ENCODE data around the gene PPP2R5C. TPM values are rescaled to one million over a fixed set of nuclear protein-coding genes. Genes with fewer than 3 reads are reported as not detected.

PPP2R5C gene
- total and polyA plus RNA-seq, 8 donors: 103 to 176 (median 112) TPM

GRCh38 chr14:101781240-101782061, 19.9 kb downstream of the PPP2R5C start:
- H3K36me3 ChIP-seq: no peaks in the 10 kb centered on the region
- H3K27me3 ChIP-seq: peaks cover 0 to 32% of the 10 kb centered on the region in 2 donors
- intact Hi-C loops (cut with DNase I): no loop called here
- ATAC-seq (peak; percentile 63), DNase-seq (peak in 1 of 4 donors; percentile 83)
- peak overlapping the region; percentile 23 to 43 for H3K4me3 ChIP-seq
- no peak for TF ChIP-seq CTCF (IDR thresholded peaks at IDR 0.05)
- peaks cover 4 to 17% of the 10 kb centered on the region in 2 donors for H3K4me1 ChIP-seq
- H3K9me3 ChIP-seq: no peaks in the 10 kb centered on the region
- H3K27ac ChIP-seq: no peak overlapping the region

DNA sequence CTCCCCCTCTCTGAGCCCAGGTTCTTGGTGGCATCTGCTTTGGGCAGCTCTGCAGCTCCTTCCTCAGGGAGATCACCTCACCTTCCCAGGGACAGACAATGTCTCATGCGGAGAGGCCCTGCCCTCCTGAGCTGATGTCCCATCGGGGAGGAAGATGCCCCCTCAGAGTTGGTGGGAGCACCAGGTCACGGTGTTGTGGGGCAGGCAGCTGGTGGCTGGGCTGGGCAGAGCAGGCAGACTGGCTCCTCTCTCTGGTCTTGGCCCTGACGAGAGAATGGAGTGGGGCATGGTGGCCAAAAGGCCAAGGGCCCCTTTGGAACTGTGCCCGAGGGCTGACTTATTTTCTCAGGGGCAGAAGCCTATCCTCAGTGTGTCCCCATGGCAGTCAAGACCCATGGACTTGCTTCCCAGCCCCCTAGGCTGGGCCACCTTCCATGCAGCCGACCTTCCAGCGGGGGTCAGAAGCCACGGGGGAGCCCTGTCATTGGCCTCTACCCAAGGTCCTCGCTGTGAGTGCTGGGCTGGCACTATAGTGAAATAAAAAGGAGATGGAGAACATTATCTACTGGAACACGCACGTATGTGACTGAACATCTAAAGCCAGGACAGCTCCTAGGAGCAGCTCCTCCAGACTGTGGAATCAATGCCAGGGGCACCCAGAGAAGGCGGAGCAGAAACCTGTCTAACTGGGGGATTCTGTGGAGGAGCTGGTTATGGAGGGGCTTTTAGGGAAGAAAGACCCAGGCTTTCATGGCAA, 21.9 kb downstream of the PPP2R5C start:
- DNase-seq (no peak), ATAC-seq (no peak)
- Histone ChIP-seq H3K27ac (no peak overlapping the region), H3K27me3 (peaks cover 0 to 32% of the 10 kb centered on the region in 2 donors), H3K4me3 (no peak overlapping the region), H3K36me3 (no peaks in the 10 kb centered on the region), H3K4me1 (peaks cover 4 to 17% of the 10 kb centered on the region in 2 donors), H3K9me3 (no peaks in the 10 kb centered on the region)
- intact Hi-C loops (cut with DNase I): no loop called here
- no peak for TF ChIP-seq CTCF (IDR thresholded peaks at IDR 0.05)

DNA sequence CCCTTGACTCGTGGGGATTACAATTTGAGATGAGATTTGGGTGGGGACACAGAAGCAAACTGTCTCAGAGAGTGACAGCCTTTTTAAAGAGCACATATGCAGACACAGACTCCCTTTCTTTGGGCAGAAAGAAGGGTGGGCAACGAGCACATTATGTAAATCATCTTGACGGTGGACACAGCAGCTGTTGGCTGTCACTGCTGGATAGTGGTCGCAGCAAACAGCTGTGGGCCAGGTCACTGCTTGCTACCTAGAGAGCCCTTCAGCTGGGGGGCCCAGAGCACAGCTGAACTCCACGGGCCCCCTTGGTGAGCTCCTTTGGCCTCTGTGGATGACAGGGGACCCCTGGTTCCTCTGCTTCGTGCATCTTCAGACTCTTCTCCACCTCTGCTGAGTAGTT, 23.1 kb downstream of the PPP2R5C start:
- no peak overlapping the region for H3K27ac ChIP-seq
- H3K27me3 ChIP-seq: peaks cover 0 to 21% of the 10 kb centered on the region in 2 donors
- H3K9me3 ChIP-seq: no peaks in the 10 kb centered on the region
- no peak for DNase-seq
- peaks cover 4 to 22% of the 10 kb centered on the region in 2 donors for H3K4me1 ChIP-seq
- no peak for ATAC-seq
- no peak for TF ChIP-seq CTCF (IDR thresholded peaks at IDR 0.05)
- no peaks in the 10 kb centered on the region for H3K36me3 ChIP-seq
- H3K4me3 ChIP-seq: no peak overlapping the region
- intact Hi-C loops (cut with DNase I): no loop called here

- Histone ChIP-seq H3K4me1 (peaks cover 0 to 15% of the 10 kb centered on the region in 2 donors), H3K36me3 (no peaks in the 10 kb centered on the region), H3K4me3 (no peak overlapping the region), H3K27ac (no peak overlapping the region), H3K9me3 (no peaks in the 10 kb centered on the region), H3K27me3 (no peaks in the 10 kb centered on the region)
- intact Hi-C loops (cut with DNase I): no loop called here
- no peak for ATAC-seq
- DNase-seq: no peak
- TF ChIP-seq CTCF (IDR thresholded peaks at IDR 0.05): no peak
Measured at GRCh38 chr14:101788016-101788635, 26.6 kb downstream of the PPP2R5C start.

- Histone ChIP-seq H3K4me3 (no peak overlapping the region), H3K4me1 (peaks cover 0 to 15% of the 10 kb centered on the region in 2 donors), H3K27me3 (no peaks in the 10 kb centered on the region), H3K9me3 (no peaks in the 10 kb centered on the region), H3K36me3 (no peaks in the 10 kb centered on the region), H3K27ac (no peak overlapping the region)
- ATAC-seq: no peak
- intact Hi-C loops (cut with DNase I): no loop called here
- no peak for TF ChIP-seq CTCF (IDR thresholded peaks at IDR 0.05)
- DNase-seq: no peak
Measured at GRCh38 chr14:101789222-101789621, 27.7 kb downstream of the PPP2R5C start.

All from left lung (tissue), 10 donors.